ENCODE data around the gene BLZF1.
"Not testable (repeated sequence)": the region's sequence is repeated elsewhere in the genome, so short reads cannot be mapped to it uniquely, and the experiment has no call there.

Gene BLZF1

GRCh38 chr1:169360415-169360814 lies 7.6 kb upstream of the BLZF1 start:
- DNase-seq (ENCODE audit: low read depth), result no peak

GRCh38 chr1:169361281-169361680 lies 6.7 kb upstream of the BLZF1 start:
- DNase-seq (ENCODE audit: low read depth), result no peak

GRCh38 chr1:169363046-169363730 lies 4.8 kb upstream of the BLZF1 start:
- DNase-seq (ENCODE audit: low read depth), result peak; percentile 77

GRCh38 chr1:169364948-169365347 lies 3.0 kb upstream of the BLZF1 start:
- DNase-seq (ENCODE audit: low read depth), result no peak

GRCh38 chr1:169367096-169367685 lies 804 bp upstream of the BLZF1 start:
- no peak for DNase-seq (ENCODE audit: low read depth)

- DNase-seq (ENCODE audit: low read depth), result no peak
These were observed 393 bp downstream of the BLZF1 start for GRCh38 chr1:169368406-169368769.

- no peak for DNase-seq (ENCODE audit: low read depth)
These were observed 3.4 kb downstream of the BLZF1 start for GRCh38 chr1:169371404-169371803.

- no peak for DNase-seq (ENCODE audit: low read depth)
These were observed 13.2 kb downstream of the BLZF1 start for GRCh38 chr1:169381162-169381561.

- DNase-seq (ENCODE audit: low read depth), result no peak
These were observed 15.5 kb downstream of the BLZF1 start for GRCh38 chr1:169383449-169383848.

- no peak for DNase-seq (ENCODE audit: low read depth)
These were observed 19.4 kb downstream of the BLZF1 start for GRCh38 chr1:169387399-169387798.

- DNase-seq (ENCODE audit: low read depth), result no peak
These were observed 22.3 kb downstream of the BLZF1 start for GRCh38 chr1:169390303-169390702.

GRCh38 chr1:169392406-169392805 lies 24.4 kb downstream of the BLZF1 start:
- DNase-seq (ENCODE audit: low read depth), result no peak

GRCh38 chr1:169395955-169396354 lies 28.0 kb downstream of the BLZF1 start:
- no peak for DNase-seq (ENCODE audit: low read depth)

GRCh38 chr1:169402578-169402977 lies 34.6 kb downstream of the BLZF1 start:
- not testable (repeated sequence) for DNase-seq (ENCODE audit: low read depth)

- not testable (repeated sequence) for DNase-seq (ENCODE audit: low read depth)
These were observed 40.3 kb downstream of the BLZF1 start for GRCh38 chr1:169408340-169408739.

- DNase-seq (ENCODE audit: low read depth), result no peak
These were observed 47.0 kb downstream of the BLZF1 start for GRCh38 chr1:169414952-169415351.

- DNase-seq (ENCODE audit: low read depth), result no peak
These were observed 53.3 kb downstream of the BLZF1 start for GRCh38 chr1:169421309-169421708.

- no peak for DNase-seq (ENCODE audit: low read depth)
These were observed 58.2 kb downstream of the BLZF1 start for GRCh38 chr1:169426174-169426705.

GRCh38 chr1:169427081-169427641 lies 59.2 kb downstream of the BLZF1 start, which contains the start of gene CCDC181:
TSS of gene CCDC181 (minus strand) at chr1:169427474. CDS start at chr1:169424927, 2,547 bp downstream.
- DNase-seq (ENCODE audit: low read depth), result no peak

Data from HS-27A (cell line).